ENCODE measurements around the gene TMEM212. TPM values are rescaled to one million over a fixed set of nuclear protein-coding genes. Genes with fewer than 3 reads are reported as not detected.
A peak's percentile ranks its signal among the peaks of the same experiment; 100 is the strongest.
"Not testable (repeated sequence)": the region's sequence is repeated elsewhere in the genome, so short reads cannot be mapped to it uniquely, and the experiment has no call there.

Gene TMEM212
- total RNA-seq, 5 donors from 2014 or later (not counting 1 experiment from before 2014, with no cell fraction given) = not detected

- Histone ChIP-seq H3K4me1 (ENCODE audit: control insufficient read depth in 1 of 2, extremely low read depth in 1 of 2, insufficient read depth in 2 of 2, low read length in 2 of 2) (peaks cover 0 to 15% of the 10 kb centered on the region in 2 experiments), H3K4me3 (ENCODE audit: control insufficient read depth in 1 of 2, extremely low read depth in 1 of 2, low read length in 1 of 2) (no peak overlapping the region), H3K27me3 (replicated peaks in 1 of 2; ENCODE audit: control insufficient read depth in 2 of 2, extremely low read depth in 1 of 2, insufficient read depth in 2 of 2, low read length in 1 of 2) (peaks cover 0 to 14% of the 10 kb centered on the region in 2 experiments), H3K9me3 (no peaks in the 10 kb centered on the region), H3K36me3 (ENCODE audit: control insufficient read depth in 2 of 2, extremely low read depth in 1 of 2, insufficient read depth in 1 of 2, low read length in 1 of 2) (no peaks in the 10 kb centered on the region), H3K27ac (ENCODE audit: low read length) (no peak overlapping the region)
- Mint-ChIP-seq H3K27ac (no peak overlapping the region), H3K4me3 (no peak overlapping the region), H3K27me3 (peaks cover 28 to 41% of the 10 kb centered on the region in 2 donors), H3K36me3 (no peaks in the 10 kb centered on the region), H3K9me3 (no peaks in the 10 kb centered on the region), H3K4me1 (peaks cover 10 to 22% (median 19%) of the 10 kb centered on the region in 3 donors)
- DNase-seq (no peak), ATAC-seq (replicated peaks in 1 of 4) (no peak)
- POLR2A ChIA-PET = no interaction called here
- CTCF ChIA-PET = no interaction called here
- WGBS (ENCODE audit: insufficient coverage) = no CpG with 5 or more reads among the region's 2 CpGs
Observed at GRCh38 chr3:171812811-171813210, 30.3 kb upstream of the TMEM212 start.

DNA sequence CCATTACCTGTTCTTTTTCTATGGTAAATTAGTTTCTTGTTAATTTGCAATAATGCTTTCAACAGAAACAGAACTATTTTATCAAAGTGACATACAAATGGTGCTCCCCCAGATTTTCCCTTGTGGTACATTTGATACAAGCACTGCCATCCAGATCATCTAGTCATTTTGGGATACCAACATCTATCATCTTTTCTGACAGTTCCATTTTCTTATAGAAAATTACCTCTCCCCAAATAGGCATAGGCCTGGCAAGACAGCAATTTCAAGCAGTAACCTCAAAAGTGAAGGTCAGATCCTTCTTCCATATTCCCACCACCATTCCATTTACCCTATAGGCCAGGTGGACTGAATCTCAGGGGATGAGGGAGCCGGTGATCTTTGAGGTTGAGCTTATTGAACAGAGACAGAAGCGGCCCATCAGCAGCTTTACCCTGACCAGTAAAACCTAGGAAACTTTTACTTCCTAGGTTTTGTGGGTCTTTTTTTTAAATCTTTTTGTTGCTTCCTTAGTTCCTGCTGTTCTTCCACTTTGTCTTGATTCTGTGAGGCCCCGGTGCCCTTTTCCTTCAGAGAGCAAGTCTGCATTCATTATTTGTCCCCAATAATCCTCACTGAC, 29.8 kb upstream of the TMEM212 start:
- Histone ChIP-seq H3K27ac (ENCODE audit: low read length) (peak overlapping the region; percentile 3), H3K4me3 (ENCODE audit: control insufficient read depth in 1 of 2, extremely low read depth in 1 of 2, low read length in 1 of 2) (no peak overlapping the region), H3K36me3 (ENCODE audit: control insufficient read depth in 2 of 2, extremely low read depth in 1 of 2, insufficient read depth in 1 of 2, low read length in 1 of 2) (no peaks in the 10 kb centered on the region), H3K27me3 (replicated peaks in 1 of 2; ENCODE audit: control insufficient read depth in 2 of 2, extremely low read depth in 1 of 2, insufficient read depth in 2 of 2, low read length in 1 of 2) (peaks cover 0 to 14% of the 10 kb centered on the region in 2 experiments), H3K4me1 (ENCODE audit: control insufficient read depth in 1 of 2, extremely low read depth in 1 of 2, insufficient read depth in 2 of 2, low read length in 2 of 2) (peaks cover 0 to 15% of the 10 kb centered on the region in 2 experiments), H3K9me3 (no peaks in the 10 kb centered on the region)
- WGBS (ENCODE audit: insufficient coverage) = 50% methylated on average over 1 of the region's 3 CpGs
- no peak for DNase-seq
- Mint-ChIP-seq H3K9me3 (no peaks in the 10 kb centered on the region), H3K4me1 (peaks cover 10 to 22% (median 19%) of the 10 kb centered on the region in 3 donors), H3K27me3 (peaks cover 27 to 40% of the 10 kb centered on the region in 2 donors), H3K27ac (peak overlapping the region in 1 of 2 donors; percentile 24), H3K36me3 (no peaks in the 10 kb centered on the region), H3K4me3 (no peak overlapping the region)
- ATAC-seq (replicated peaks in 1 of 4) = no peak
- ChIA-PET POLR2A (no interaction called here), CTCF (no interaction called here)

- H3K27ac ChIP-seq (ENCODE audit: low read length) = peak overlapping the region; percentile 3
- peaks cover 27 to 39% of the 10 kb centered on the region in 2 donors for H3K27me3 Mint-ChIP-seq
- CTCF ChIA-PET = interaction anchor here in 1 of 2 donors (0.9 kb wide), 1 partner anchor 20 kb away, joined by 3 read pairs; no protein-coding TSS in a partner anchor
Observed at GRCh38 chr3:171813897-171814460, 29.2 kb upstream of the TMEM212 start.

DNA sequence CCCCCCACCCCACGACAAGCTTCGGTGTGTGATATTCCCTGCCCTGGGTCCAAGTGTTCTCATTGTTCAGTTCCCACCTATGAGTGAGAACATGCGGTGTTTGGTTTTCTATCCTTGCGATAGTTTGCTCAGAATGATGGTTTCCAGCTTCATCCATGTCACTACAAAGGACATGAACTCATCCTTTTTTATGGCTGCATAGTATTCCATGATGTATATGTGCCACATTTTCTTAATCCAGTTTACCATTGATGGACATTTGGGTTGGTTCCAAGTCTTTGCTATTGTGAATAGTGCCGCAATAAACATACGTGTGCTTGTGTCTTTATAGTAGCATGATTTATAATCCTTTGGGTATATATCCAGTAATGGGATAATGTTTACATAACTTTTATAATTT, 28.5 kb upstream of the TMEM212 start:
- H3K36me3 Mint-ChIP-seq; H3K4me3 ChIP-seq (ENCODE audit: control insufficient read depth in 1 of 2, extremely low read depth in 1 of 2, low read length in 1 of 2); H3K36me3 ChIP-seq (ENCODE audit: control insufficient read depth in 2 of 2, extremely low read depth in 1 of 2, insufficient read depth in 1 of 2, low read length in 1 of 2); POLR2A ChIA-PET; H3K4me3 Mint-ChIP-seq; H3K27ac ChIP-seq (ENCODE audit: low read length); ATAC-seq (replicated peaks in 1 of 4); H3K27ac Mint-ChIP-seq; H3K4me1 ChIP-seq (ENCODE audit: control insufficient read depth in 1 of 2, extremely low read depth in 1 of 2, insufficient read depth in 2 of 2, low read length in 2 of 2); DNase-seq; H3K9me3 Mint-ChIP-seq; H3K9me3 ChIP-seq: not testable (repeated sequence)
- Mint-ChIP-seq H3K4me1 (peaks cover 4 to 16% (median 11%) of the 10 kb centered on the region in 3 donors), H3K27me3 (peaks cover 23 to 32% of the 10 kb centered on the region in 2 donors)
- CTCF ChIA-PET = interaction anchor here in 1 of 2 donors (0.6 to 0.9 kb wide), 2 partner anchors 19 to 648 kb away, joined by 3 read pairs; no protein-coding TSS in a partner anchor
- peaks cover 0 to 11% of the 10 kb centered on the region in 2 experiments for H3K27me3 ChIP-seq (replicated peaks in 1 of 2; ENCODE audit: control insufficient read depth in 2 of 2, extremely low read depth in 1 of 2, insufficient read depth in 2 of 2, low read length in 1 of 2)
- no CpG with 5 or more reads among the region's 6 CpGs for WGBS (ENCODE audit: insufficient coverage)

More at GRCh38 chr3:171813897-171814460, 29.2 kb upstream of the TMEM212 start:
- peak overlapping the region in 1 of 2 donors; percentile 55 for H3K27ac Mint-ChIP-seq
- H3K4me3 Mint-ChIP-seq = no peak overlapping the region
- 16% methylated on average over 3 of the region's 4 CpGs for WGBS (ENCODE audit: insufficient coverage)
- H3K9me3 ChIP-seq = no peaks in the 10 kb centered on the region
- ATAC-seq (replicated peaks in 1 of 4) (peak in 1 of 4 experiments; percentile 20), DNase-seq (peak in 4 of 35 experiments; percentile 1 to 16 (median 4))
- no peaks in the 10 kb centered on the region for H3K36me3 ChIP-seq (ENCODE audit: control insufficient read depth in 2 of 2, extremely low read depth in 1 of 2, insufficient read depth in 1 of 2, low read length in 1 of 2)
- H3K9me3 Mint-ChIP-seq = no peaks in the 10 kb centered on the region
- H3K36me3 Mint-ChIP-seq = no peaks in the 10 kb centered on the region
- H3K4me1 Mint-ChIP-seq = peaks cover 10 to 22% (median 18%) of the 10 kb centered on the region in 3 donors
- no peak overlapping the region for H3K4me3 ChIP-seq (ENCODE audit: control insufficient read depth in 1 of 2, extremely low read depth in 1 of 2, low read length in 1 of 2)
- POLR2A ChIA-PET = no interaction called here
- H3K27me3 ChIP-seq (replicated peaks in 1 of 2; ENCODE audit: control insufficient read depth in 2 of 2, extremely low read depth in 1 of 2, insufficient read depth in 2 of 2, low read length in 1 of 2) = peaks cover 0 to 14% of the 10 kb centered on the region in 2 experiments
- H3K4me1 ChIP-seq (ENCODE audit: control insufficient read depth in 1 of 2, extremely low read depth in 1 of 2, insufficient read depth in 2 of 2, low read length in 2 of 2) = peaks cover 0 to 15% of the 10 kb centered on the region in 2 experiments

DNA sequence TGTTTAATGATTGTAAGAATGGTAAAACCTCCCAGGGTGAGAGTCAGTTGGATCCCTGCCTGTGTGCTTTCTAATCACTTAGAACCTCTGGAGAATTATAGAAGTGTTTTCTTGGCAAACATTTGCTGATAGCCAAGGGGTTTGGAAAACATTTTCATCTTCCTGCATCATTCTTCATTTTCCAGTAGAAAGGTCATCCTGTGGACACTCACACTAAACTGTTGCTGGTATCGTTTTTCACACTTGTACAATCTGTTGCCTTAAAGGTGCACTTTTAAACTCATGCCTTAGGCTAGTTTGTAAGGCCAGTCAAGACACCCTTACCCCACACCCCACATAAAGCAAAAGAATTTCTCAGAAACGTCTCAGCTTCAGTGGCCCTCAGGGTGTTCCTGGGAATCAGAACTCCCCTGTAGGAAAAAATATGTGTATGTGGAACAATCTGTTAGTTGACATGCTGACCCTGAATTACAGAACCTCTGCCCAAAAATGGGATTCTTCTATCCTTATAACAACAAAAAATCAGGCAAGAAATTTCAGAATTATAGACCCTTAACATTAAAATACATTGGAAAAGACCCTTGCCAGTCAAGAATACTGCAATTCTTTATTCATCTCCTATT, 27.1 kb upstream of the TMEM212 start:
- no peak for ATAC-seq (replicated peaks in 1 of 4)
- ChIA-PET POLR2A (no interaction called here), CTCF (interaction anchor here in 1 of 2 donors (0.7 kb wide), 1 partner anchor 1821 kb away, joined by 3 read pairs; no protein-coding TSS in a partner anchor)
- Mint-ChIP-seq H3K4me3 (no peak overlapping the region), H3K27ac (no peak overlapping the region), H3K9me3 (no peaks in the 10 kb centered on the region), H3K36me3 (no peaks in the 10 kb centered on the region), H3K4me1 (peaks cover 0 to 8% (median 5%) of the 10 kb centered on the region in 3 donors), H3K27me3 (peaks cover 12 to 22% of the 10 kb centered on the region in 2 donors)
- no peak for DNase-seq
- Histone ChIP-seq H3K27me3 (replicated peaks in 1 of 2; ENCODE audit: control insufficient read depth in 2 of 2, extremely low read depth in 1 of 2, insufficient read depth in 2 of 2, low read length in 1 of 2) (peaks cover 0 to 3% of the 10 kb centered on the region in 2 experiments), H3K4me3 (ENCODE audit: control insufficient read depth in 1 of 2, extremely low read depth in 1 of 2, low read length in 1 of 2) (no peak overlapping the region), H3K9me3 (no peaks in the 10 kb centered on the region), H3K36me3 (ENCODE audit: control insufficient read depth in 2 of 2, extremely low read depth in 1 of 2, insufficient read depth in 1 of 2, low read length in 1 of 2) (no peaks in the 10 kb centered on the region), H3K27ac (ENCODE audit: low read length) (no peak overlapping the region), H3K4me1 (ENCODE audit: control insufficient read depth in 1 of 2, extremely low read depth in 1 of 2, insufficient read depth in 2 of 2, low read length in 2 of 2) (no peaks in the 10 kb centered on the region)
- WGBS (ENCODE audit: insufficient coverage) = 63% methylated on average over 1 of the region's 2 CpGs

DNA sequence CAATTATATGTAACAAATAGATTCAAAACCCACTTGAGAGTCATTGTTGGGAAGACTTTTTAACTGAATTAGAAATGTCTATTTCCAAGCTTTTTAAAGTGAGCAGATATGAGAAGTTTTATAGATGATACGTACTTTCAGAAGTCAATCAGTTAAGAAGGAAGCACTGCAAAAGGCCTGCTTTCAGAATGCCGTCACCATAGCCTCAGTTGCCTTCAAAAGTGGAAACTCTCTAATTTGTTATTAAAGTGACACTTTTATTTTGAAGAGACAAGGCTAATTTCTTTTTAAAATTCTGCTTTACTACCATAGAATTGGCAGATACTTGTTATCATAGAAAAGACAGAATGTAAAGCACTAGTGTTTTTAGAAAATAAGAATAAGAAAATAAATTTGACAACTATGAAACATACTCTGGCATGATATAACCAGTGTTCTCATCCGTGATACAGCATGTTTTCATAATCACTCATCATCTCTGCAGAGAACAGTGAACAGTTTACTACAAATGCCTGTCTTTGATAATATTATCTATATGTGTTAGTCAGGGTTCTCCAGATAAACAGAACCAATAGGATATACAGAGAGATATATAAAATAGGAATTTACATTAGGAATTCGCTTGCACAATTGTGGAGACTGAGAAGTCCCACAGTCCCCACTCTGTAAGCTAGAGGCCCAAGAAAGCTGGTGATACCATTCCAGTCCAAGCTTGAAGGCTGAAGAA, 25.9 kb upstream of the TMEM212 start:
- POLR2A ChIA-PET = no interaction called here

More for the DNA sequence above, 25.9 kb upstream of the TMEM212 start:
- Mint-ChIP-seq H3K27me3 (peaks cover 7 to 12% of the 10 kb centered on the region in 2 donors), H3K4me1 (peaks cover 0 to 12% (median 11%) of the 10 kb centered on the region in 3 donors), H3K36me3 (no peaks in the 10 kb centered on the region), H3K27ac (no peak overlapping the region), H3K4me3 (no peak overlapping the region), H3K9me3 (no peaks in the 10 kb centered on the region)
- Histone ChIP-seq H3K27ac (ENCODE audit: low read length) (no peak overlapping the region), H3K36me3 (ENCODE audit: control insufficient read depth in 2 of 2, extremely low read depth in 1 of 2, insufficient read depth in 1 of 2, low read length in 1 of 2) (no peaks in the 10 kb centered on the region), H3K4me3 (ENCODE audit: control insufficient read depth in 1 of 2, extremely low read depth in 1 of 2, low read length in 1 of 2) (no peak overlapping the region), H3K4me1 (ENCODE audit: control insufficient read depth in 1 of 2, extremely low read depth in 1 of 2, insufficient read depth in 2 of 2, low read length in 2 of 2) (no peaks in the 10 kb centered on the region), H3K27me3 (replicated peaks in 1 of 2; ENCODE audit: control insufficient read depth in 2 of 2, extremely low read depth in 1 of 2, insufficient read depth in 2 of 2, low read length in 1 of 2) (no peaks in the 10 kb centered on the region), H3K9me3 (no peaks in the 10 kb centered on the region)
- WGBS (ENCODE audit: insufficient coverage) = 100% methylated on average over 1 of the region's 4 CpGs
- CTCF ChIA-PET = interaction anchor here in 1 of 2 donors (0.7 kb wide), 1 partner anchor 11 kb away, joined by 4 read pairs; no protein-coding TSS in a partner anchor
- ATAC-seq (replicated peaks in 1 of 4) (no peak), DNase-seq (no peak)

Data from T-cell (primary cell).